GM19193 (cell line): Measurements from ENCODE around the gene SYNPO2.

Experiments used
- POLR2A ChIP-seq: IDR thresholded peaks from 4 replicates; pipeline ENCODE4 v1.6.1; 2011; ENCODE audit not compliant: insufficient read depth, insufficient read length; ENCODE audit errors: extremely low read depth

The SYNPO2 gene

DNA sequence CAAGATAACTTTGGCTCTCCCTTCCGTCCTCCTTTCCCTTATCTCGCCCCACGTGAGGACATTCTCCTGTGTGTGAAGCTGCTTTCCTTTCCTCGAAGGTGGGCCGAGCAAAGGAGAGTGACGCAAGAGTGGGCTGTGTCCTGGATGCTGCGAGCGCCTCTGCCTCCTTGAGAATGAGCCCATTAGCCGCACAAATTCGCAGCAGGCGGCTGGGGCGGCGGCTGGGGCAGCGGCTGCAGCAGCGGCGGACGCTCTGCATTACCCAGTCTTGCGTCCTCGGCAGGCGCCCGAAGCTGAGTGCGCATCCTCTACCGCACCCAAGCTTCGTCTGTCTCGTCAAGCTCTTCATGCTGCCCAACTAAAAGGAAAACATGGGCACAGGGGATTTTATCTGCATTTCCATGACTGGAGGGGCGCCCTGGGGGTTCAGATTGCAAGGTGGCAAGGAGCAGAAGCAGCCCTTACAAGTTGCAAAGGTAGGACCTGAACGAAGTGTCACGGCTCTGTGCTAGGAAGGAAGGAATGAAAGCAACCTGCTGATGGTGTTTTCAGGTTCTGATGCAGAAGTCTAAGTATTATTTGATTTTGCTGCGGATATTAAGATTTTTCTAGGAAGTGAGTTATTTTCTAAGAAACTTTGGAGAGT lies at the start of gene SYNPO2:
Gene SYNPO2, plus strand, starts transcription at position 189 of the 646 bp plus-strand sequence. Its CDS starts 183 bp downstream, at position 372.
- no peak for TF ChIP-seq POLR2A

GRCh38 chr4:118839221-118839927 lies 49.3 kb upstream of the SYNPO2 start:
- TF ChIP-seq POLR2A: no peak

GRCh38 chr4:118842055-118842454 lies 46.6 kb upstream of the SYNPO2 start:
- no peak for TF ChIP-seq POLR2A

- no peak for TF ChIP-seq POLR2A
Observed at GRCh38 chr4:118843237-118843636, 45.4 kb upstream of the SYNPO2 start.

DNA sequence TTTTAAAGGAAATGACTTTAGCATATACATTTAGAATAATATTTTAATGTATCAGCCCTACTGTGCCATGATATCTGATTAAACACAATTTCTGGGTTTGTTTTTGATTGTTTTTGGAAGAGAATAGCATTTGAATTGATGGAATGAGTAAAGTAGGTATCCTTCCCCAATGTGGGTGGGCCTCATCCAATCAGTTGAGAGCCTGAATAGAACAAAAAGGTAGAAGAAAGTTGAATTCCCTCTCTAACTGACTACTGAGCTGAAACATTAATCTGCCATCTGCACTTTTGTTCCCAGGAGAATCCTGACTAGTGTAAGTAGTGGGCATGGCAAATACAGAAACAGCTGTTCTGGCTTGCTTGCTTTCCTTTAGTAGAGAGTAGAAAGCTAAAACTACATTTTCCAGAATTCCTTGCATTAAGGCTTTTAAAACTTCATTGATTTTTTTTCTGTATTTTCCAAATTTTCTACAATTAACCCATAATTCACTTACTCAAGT lies 43.1 kb upstream of the SYNPO2 start:
- TF ChIP-seq POLR2A: no peak

GRCh38 chr4:118846979-118847378 lies 41.7 kb upstream of the SYNPO2 start:
- no peak for TF ChIP-seq POLR2A

GRCh38 chr4:118848242-118848641 lies 40.4 kb upstream of the SYNPO2 start:
- TF ChIP-seq POLR2A: no peak

DNA sequence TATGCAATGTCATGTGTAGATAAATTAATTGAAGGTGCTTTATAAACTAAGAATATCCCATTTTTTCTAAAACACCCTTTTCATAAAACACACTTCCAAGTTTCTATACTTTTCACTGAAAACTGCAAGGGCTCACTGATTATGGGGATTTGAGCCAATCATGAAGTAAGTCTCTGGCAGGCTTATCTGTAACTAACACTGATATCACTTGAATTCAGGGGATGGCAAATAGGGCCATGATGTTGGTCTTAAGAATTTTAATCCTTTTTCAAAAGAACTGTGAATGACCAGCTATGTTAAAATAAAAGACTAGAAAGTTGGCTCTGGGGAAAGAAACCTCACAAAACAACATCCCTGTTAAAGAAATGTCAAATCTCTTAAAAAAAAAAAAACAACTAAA lies 39.8 kb upstream of the SYNPO2 start:
- no peak for TF ChIP-seq POLR2A

- no peak for TF ChIP-seq POLR2A
Observed at GRCh38 chr4:118849867-118850487, 38.7 kb upstream of the SYNPO2 start.

DNA sequence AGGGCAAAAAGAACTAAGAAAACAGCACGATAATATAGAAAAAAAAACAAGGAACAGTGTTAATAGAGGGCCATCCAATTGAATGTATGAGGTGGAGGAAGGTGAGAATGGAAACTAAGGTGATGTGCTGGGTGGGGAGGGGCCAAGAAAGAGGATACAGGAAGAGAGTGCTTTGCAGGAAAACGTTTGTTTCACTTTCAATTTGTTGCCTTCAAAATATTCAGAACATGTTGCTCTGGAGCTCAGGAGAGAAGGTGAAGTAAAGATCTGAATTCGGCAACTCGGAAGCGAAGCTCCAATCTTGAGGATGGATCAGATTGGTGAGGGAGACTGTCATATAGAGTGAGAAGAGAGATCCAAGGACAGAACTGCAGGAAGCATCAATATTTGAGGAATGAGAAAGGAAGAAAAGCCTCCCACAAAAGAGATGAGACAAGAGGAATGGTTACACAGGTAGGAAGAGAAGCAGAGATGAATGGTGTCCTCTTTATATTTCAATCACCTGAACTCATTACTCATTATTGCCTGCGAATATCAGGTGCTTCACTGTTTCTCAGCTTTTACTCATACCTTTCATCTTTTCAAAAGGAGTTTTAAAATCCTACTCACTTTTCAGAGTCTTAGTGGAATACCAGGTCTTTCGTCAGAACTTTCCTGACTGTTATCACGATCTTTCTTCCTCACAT lies 38.0 kb upstream of the SYNPO2 start:
- no peak for TF ChIP-seq POLR2A

- TF ChIP-seq POLR2A: no peak
Observed at GRCh38 chr4:118857760-118858159, 30.9 kb upstream of the SYNPO2 start.

DNA sequence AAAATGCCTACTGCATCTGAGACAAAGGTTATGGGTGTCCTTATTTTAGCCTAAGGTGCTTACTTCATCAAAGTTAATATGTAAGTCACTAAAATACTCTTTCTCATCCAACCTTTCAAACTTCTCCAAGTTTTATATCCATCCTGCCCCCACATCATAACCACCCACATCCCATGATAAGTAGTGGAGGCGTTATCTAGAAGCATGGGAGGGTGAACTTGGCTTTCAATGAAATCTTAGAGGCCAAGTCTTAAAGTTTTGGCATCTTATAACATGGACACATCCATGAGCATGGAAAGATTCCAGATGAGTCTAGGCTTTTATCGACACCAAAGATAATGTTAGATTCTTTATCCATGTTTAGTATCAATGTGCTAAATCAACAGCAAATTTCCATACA lies 29.9 kb upstream of the SYNPO2 start:
- no peak for TF ChIP-seq POLR2A

DNA sequence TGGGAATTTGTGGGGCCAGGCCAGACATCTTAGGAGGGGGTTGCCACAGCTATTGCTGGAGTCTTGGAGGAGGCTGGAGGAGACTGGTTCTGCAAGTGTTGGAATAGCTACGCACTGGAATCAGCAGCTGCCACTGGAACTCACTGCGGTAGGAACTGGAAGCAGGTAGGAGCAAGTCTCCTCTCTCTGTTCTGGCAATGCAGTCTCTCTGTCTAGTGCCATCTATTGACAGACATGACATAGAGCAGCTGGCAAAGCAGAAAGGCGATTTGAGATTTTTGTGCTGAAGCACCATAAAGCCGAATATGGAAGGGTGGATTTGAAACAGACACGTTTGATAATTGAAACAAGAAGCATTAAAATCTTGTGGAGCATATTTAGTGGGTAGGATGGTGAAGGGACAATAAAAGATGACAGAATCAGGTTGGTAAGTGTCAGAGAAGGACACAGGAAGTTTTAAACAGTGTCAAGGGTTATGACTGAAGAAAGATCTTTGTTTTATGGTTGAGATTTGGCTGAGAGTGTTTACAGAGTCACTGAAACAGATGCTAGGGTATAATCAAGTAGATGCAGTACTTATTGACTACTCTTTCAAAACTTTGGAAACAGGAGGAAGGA lies 23.5 kb upstream of the SYNPO2 start:
- TF ChIP-seq POLR2A: no peak

DNA sequence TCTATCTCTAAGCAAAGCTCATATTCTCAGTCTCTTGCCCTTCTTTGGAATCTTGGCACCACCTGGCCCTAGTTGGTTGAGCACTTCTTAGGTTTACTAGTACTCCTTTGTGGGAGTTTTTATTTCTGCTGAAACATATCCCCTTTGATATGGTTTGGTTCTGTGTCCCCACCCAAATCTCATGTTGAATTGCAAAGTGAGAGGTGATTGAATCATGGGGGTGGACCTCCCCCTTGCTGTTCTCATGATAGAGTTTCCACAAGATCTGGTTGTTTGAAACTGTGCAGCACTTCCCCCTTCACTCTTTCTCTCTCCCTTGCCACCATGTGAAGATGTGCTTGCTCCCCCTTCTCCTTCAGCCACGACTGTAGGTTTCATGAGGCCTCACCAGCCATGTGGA lies 22.2 kb upstream of the SYNPO2 start:
- TF ChIP-seq POLR2A: no peak
